Activated T-cell treated with anti-CD3 and anti-CD28 coated beads, Interleukin-2, amount 50 U/mL, for 24 hours (primary cell): ENCODE results near the gene EFCAB11.

Experiments used
- DNase-seq: peaks from one replicate; pipeline ENCODE4 v3.0.0-alpha.2; 2020
- H3K27ac Mint-ChIP-seq: 2 replicates; pipeline ENCODE4 v1.8.0; 2020; ENCODE audit warnings: mild to moderate bottlenecking, mixed read lengths
- H3K27me3 Mint-ChIP-seq: 2 replicates; pipeline ENCODE4 v1.8.0; 2020; ENCODE audit warnings: mixed read lengths
- H3K36me3 Mint-ChIP-seq: 2 replicates; pipeline ENCODE4 v1.8.0; 2020; ENCODE audit warnings: low read depth, mixed read lengths
- H3K4me1 Mint-ChIP-seq: 2 replicates; pipeline ENCODE4 v1.8.0; 2020; ENCODE audit warnings: low read depth, mixed read lengths
- H3K4me3 Mint-ChIP-seq: 2 replicates; pipeline ENCODE4 v1.8.0; 2020; ENCODE audit warnings: mild to moderate bottlenecking, moderate library complexity, mixed read lengths
- H3K9me3 Mint-ChIP-seq: 2 replicates; pipeline ENCODE4 v1.8.0; 2020; ENCODE audit warnings: mixed read lengths

The EFCAB11 gene

GRCh38 chr14:89936654-89937185 is 17.8 kb downstream of the EFCAB11 start:
- H3K9me3 Mint-ChIP-seq = no peaks in the 10 kb centered on the region
- H3K27ac Mint-ChIP-seq = no peak overlapping the region
- no peak for DNase-seq
- peaks cover 10% of the 10 kb centered on the region for H3K4me1 Mint-ChIP-seq
- H3K4me3 Mint-ChIP-seq = no peak overlapping the region
- no peaks in the 10 kb centered on the region for H3K36me3 Mint-ChIP-seq
- no peaks in the 10 kb centered on the region for H3K27me3 Mint-ChIP-seq

- no peak for DNase-seq
- Mint-ChIP-seq H3K4me3 (no peak overlapping the region), H3K36me3 (peaks cover 9% of the 10 kb centered on the region), H3K27me3 (no peaks in the 10 kb centered on the region), H3K4me1 (peaks cover 5% of the 10 kb centered on the region), H3K27ac (no peak overlapping the region), H3K9me3 (no peaks in the 10 kb centered on the region)
Measured at GRCh38 chr14:89933002-89933401, 21.5 kb downstream of the EFCAB11 start.

GRCh38 chr14:89927186-89927865 is 27.2 kb downstream of the EFCAB11 start:
- Mint-ChIP-seq H3K27ac (no peak overlapping the region), H3K4me1 (peaks cover 5% of the 10 kb centered on the region), H3K9me3 (no peaks in the 10 kb centered on the region)

GRCh38 chr14:89926694-89927093 is 27.8 kb downstream of the EFCAB11 start:
- Mint-ChIP-seq H3K4me1 (peaks cover 5% of the 10 kb centered on the region), H3K27me3 (no peaks in the 10 kb centered on the region), H3K9me3 (no peaks in the 10 kb centered on the region), H3K36me3 (peaks cover 9% of the 10 kb centered on the region), H3K27ac (no peak overlapping the region), H3K4me3 (no peak overlapping the region)
- no peak for DNase-seq

More at GRCh38 chr14:89927186-89927865, 27.2 kb downstream of the EFCAB11 start:
- Mint-ChIP-seq H3K36me3 (peaks cover 9% of the 10 kb centered on the region), H3K27me3 (no peaks in the 10 kb centered on the region), H3K4me3 (no peak overlapping the region)
- no peak for DNase-seq

GRCh38 chr14:89924268-89924667 is 30.3 kb downstream of the EFCAB11 start:
- Mint-ChIP-seq H3K4me3 (no peak overlapping the region), H3K9me3 (no peaks in the 10 kb centered on the region), H3K4me1 (peaks cover 5% of the 10 kb centered on the region), H3K36me3 (no peaks in the 10 kb centered on the region), H3K27ac (no peak overlapping the region), H3K27me3 (no peaks in the 10 kb centered on the region)
- no peak for DNase-seq

- H3K27me3 Mint-ChIP-seq = no peaks in the 10 kb centered on the region
- peak overlapping the region; percentile 51 for H3K27ac Mint-ChIP-seq
- H3K9me3 Mint-ChIP-seq = no peaks in the 10 kb centered on the region
- H3K4me1 Mint-ChIP-seq = peaks cover 5% of the 10 kb centered on the region
- no peaks in the 10 kb centered on the region for H3K36me3 Mint-ChIP-seq
- no peak overlapping the region for H3K4me3 Mint-ChIP-seq
- no peak for DNase-seq
Measured at GRCh38 chr14:89922031-89922907, 32.3 kb downstream of the EFCAB11 start.

- Mint-ChIP-seq H3K27me3 (no peaks in the 10 kb centered on the region), H3K27ac (no peak overlapping the region), H3K36me3 (no peaks in the 10 kb centered on the region), H3K4me3 (no peak overlapping the region), H3K9me3 (no peaks in the 10 kb centered on the region), H3K4me1 (peaks cover 5% of the 10 kb centered on the region)
- no peak for DNase-seq
Measured at GRCh38 chr14:89921346-89921745, 33.2 kb downstream of the EFCAB11 start.

GRCh38 chr14:89920056-89920455 is 34.5 kb downstream of the EFCAB11 start:
- no peak overlapping the region for H3K27ac Mint-ChIP-seq
- no peaks in the 10 kb centered on the region for H3K9me3 Mint-ChIP-seq

GRCh38 chr14:89918721-89919120 is 35.8 kb downstream of the EFCAB11 start:
- H3K27me3 Mint-ChIP-seq = peaks cover 3% of the 10 kb centered on the region
- DNase-seq = no peak
- H3K4me3 Mint-ChIP-seq = no peak overlapping the region
- H3K36me3 Mint-ChIP-seq = no peaks in the 10 kb centered on the region
- H3K9me3 Mint-ChIP-seq = no peaks in the 10 kb centered on the region
- H3K4me1 Mint-ChIP-seq = peaks cover 8% of the 10 kb centered on the region
- H3K27ac Mint-ChIP-seq = no peak overlapping the region

More at GRCh38 chr14:89920056-89920455, 34.5 kb downstream of the EFCAB11 start:
- Mint-ChIP-seq H3K36me3 (no peaks in the 10 kb centered on the region), H3K4me3 (no peak overlapping the region), H3K4me1 (peaks cover 7% of the 10 kb centered on the region), H3K27me3 (peaks cover 2% of the 10 kb centered on the region)
- DNase-seq = no peak

- H3K27me3 Mint-ChIP-seq = peaks cover 9% of the 10 kb centered on the region
- H3K27ac Mint-ChIP-seq = no peak overlapping the region
- H3K36me3 Mint-ChIP-seq = no peaks in the 10 kb centered on the region
- H3K4me3 Mint-ChIP-seq = no peak overlapping the region
- peak; percentile 69 for DNase-seq
- H3K9me3 Mint-ChIP-seq = no peaks in the 10 kb centered on the region
- peaks cover 3% of the 10 kb centered on the region for H3K4me1 Mint-ChIP-seq
Measured at GRCh38 chr14:89915114-89915878, 39.2 kb downstream of the EFCAB11 start.

- Mint-ChIP-seq H3K27me3 (peaks cover 9% of the 10 kb centered on the region), H3K4me1 (peaks cover 3% of the 10 kb centered on the region), H3K36me3 (no peaks in the 10 kb centered on the region), H3K4me3 (no peak overlapping the region), H3K27ac (no peak overlapping the region), H3K9me3 (no peaks in the 10 kb centered on the region)
- DNase-seq = no peak
Measured at GRCh38 chr14:89912667-89913211, 41.8 kb downstream of the EFCAB11 start.

- Mint-ChIP-seq H3K27me3 (peaks cover 9% of the 10 kb centered on the region), H3K27ac (no peak overlapping the region), H3K9me3 (no peaks in the 10 kb centered on the region), H3K4me3 (no peak overlapping the region), H3K4me1 (peaks cover 3% of the 10 kb centered on the region), H3K36me3 (no peaks in the 10 kb centered on the region)
- DNase-seq = no peak
Measured at GRCh38 chr14:89912221-89912620, 42.3 kb downstream of the EFCAB11 start.

GRCh38 chr14:89911010-89911919 is 43.3 kb downstream of the EFCAB11 start:
- Mint-ChIP-seq H3K27ac (no peak overlapping the region), H3K36me3 (no peaks in the 10 kb centered on the region), H3K9me3 (no peaks in the 10 kb centered on the region), H3K27me3 (peaks cover 9% of the 10 kb centered on the region), H3K4me3 (no peak overlapping the region), H3K4me1 (peaks cover 3% of the 10 kb centered on the region)
- DNase-seq = no peak
